GM23248 (cell line): ENCODE results near the gene COL21A1.

Experiments
- EZH2 ChIP-seq: fragments of 200-600 bp; sonication (generic); IDR thresholded peaks from 2 replicates; pipeline ENCODE4 v1.6.1; 2018; ENCODE audit warnings: antibody characterized with exemption, mild to moderate bottlenecking; ENCODE audit not compliant: insufficient read depth, poor library complexity, severe bottlenecking
- EZH2phosphoT487 ChIP-seq: fragments of 200-600 bp; sonication (generic); IDR thresholded peaks from 2 replicates; pipeline ENCODE4 v1.6.1; 2018; ENCODE audit warnings: antibody characterized with exemption, moderate library complexity, mild to moderate bottlenecking, low read depth; ENCODE audit not compliant: insufficient read depth

- TF ChIP-seq EZH2 (no peak), EZH2phosphoT487 (no peak)
Measured at GRCh38 chr6:56193846-56194245, 53.5 kb downstream of the COL21A1 start.
